Kidney epithelial cell (primary cell): ENCODE measurements around the gene YIPF7. TPM values are rescaled to one million over a fixed set of nuclear protein-coding genes. Genes with fewer than 3 reads are reported as not detected.
A peak's percentile ranks its signal among the peaks of the same experiment; 100 is the strongest.

Experiments used
- DNase-seq: peaks from one replicate; pipeline ENCODE4 v3.0.0-alpha.2; 2010; ENCODE audit warnings: low read depth
- H3K27me3 ChIP-seq: 2 replicates; pipeline ENCODE4 v1.6.0; 2011; ENCODE audit warnings: low read length; ENCODE audit not compliant: control insufficient read depth, insufficient read depth
- H3K36me3 ChIP-seq: 2 replicates; pipeline ENCODE4 v1.5.1; 2011; ENCODE audit warnings: low read length; ENCODE audit not compliant: control insufficient read depth, insufficient read depth
- H3K4me3 ChIP-seq: 2 replicates; pipeline ENCODE4 v1.5.1; 2011; ENCODE audit warnings: low read depth, mild to moderate bottlenecking, control low read depth, low read length
- CTCF ChIP-seq: IDR thresholded peaks from 2 replicates; pipeline ENCODE4 v1.5.1; 2011; ENCODE audit warnings: mild to moderate bottlenecking, moderate library complexity, low read length, control low read depth, inconsistent platforms; ENCODE audit not compliant: insufficient read depth, poor library complexity, severe bottlenecking
- total RNA-seq: library from RNA; depleted of rRNA; stranded (reverse); fragments of >200 nt; gene quantifications from 2 replicates; pipeline ENCODE4 v1.2.3, GENCODE V29; 2015

YIPF7 gene
- total RNA-seq, 1 donor from 2014 or later = not detected

- H3K27me3 ChIP-seq = no peaks in the 10 kb centered on the region
- H3K36me3 ChIP-seq = no peaks in the 10 kb centered on the region
- DNase-seq = peak; percentile 60
- TF ChIP-seq CTCF = no peak
- peak within 1 kb of the TSS; percentile 68 for H3K4me3 ChIP-seq
Measured at GRCh38 chr4:44678094-44679041, 26.9 kb upstream of the YIPF7 start, which contains the start of gene GUF1. Gene GUF1 (plus strand): TSS chr4:44678420. CDS start chr4:44678623, 203 bp downstream.

GRCh38 chr4:44675366-44675765 lies 23.9 kb upstream of the YIPF7 start:
- Histone ChIP-seq H3K27me3 (no peaks in the 10 kb centered on the region), H3K36me3 (no peaks in the 10 kb centered on the region), H3K4me3 (no peak overlapping the region)
- no peak for DNase-seq
- no peak for TF ChIP-seq CTCF

GRCh38 chr4:44674471-44674870 lies 23.0 kb upstream of the YIPF7 start:
- no peak for TF ChIP-seq CTCF
- Histone ChIP-seq H3K4me3 (no peak overlapping the region), H3K27me3 (no peaks in the 10 kb centered on the region), H3K36me3 (no peaks in the 10 kb centered on the region)
- no peak for DNase-seq

- no peaks in the 10 kb centered on the region for H3K27me3 ChIP-seq
- H3K36me3 ChIP-seq = no peaks in the 10 kb centered on the region
- TF ChIP-seq CTCF = no peak
- DNase-seq = no peak
- no peak overlapping the region for H3K4me3 ChIP-seq
Measured at GRCh38 chr4:44671636-44672035, 20.2 kb upstream of the YIPF7 start.

- no peak for TF ChIP-seq CTCF
- Histone ChIP-seq H3K36me3 (no peaks in the 10 kb centered on the region), H3K27me3 (no peaks in the 10 kb centered on the region), H3K4me3 (no peak overlapping the region)
- DNase-seq = no peak
Measured at GRCh38 chr4:44670506-44671199, 19.2 kb upstream of the YIPF7 start.
